ENCODE measurements around the gene CDR2. TPM values are rescaled to one million over a fixed set of nuclear protein-coding genes. Genes with fewer than 3 reads are reported as not detected.

Gene CDR2
- total RNA-seq, 1 donor from 2014 or later, result 32.7 TPM

- DNase-seq (ENCODE audit: low spot score), result no peak
Observed at GRCh38 chr16:22324787-22325597, 49.4 kb downstream of the CDR2 start.

- DNase-seq (ENCODE audit: low spot score), result no peak
Observed at GRCh38 chr16:22323959-22324786, 50.2 kb downstream of the CDR2 start.

GRCh38 chr16:22323173-22323958 lies 51.1 kb downstream of the CDR2 start:
- no peak for DNase-seq (ENCODE audit: low spot score)

- DNase-seq (ENCODE audit: low spot score), result no peak
Observed at GRCh38 chr16:22322741-22323140, 51.7 kb downstream of the CDR2 start.

GRCh38 chr16:22322021-22322471 lies 52.4 kb downstream of the CDR2 start:
- no peak for DNase-seq (ENCODE audit: low spot score)

GRCh38 chr16:22321340-22322001 lies 52.9 kb downstream of the CDR2 start:
- DNase-seq (ENCODE audit: low spot score), result peak; percentile 47

- no peak for DNase-seq (ENCODE audit: low spot score)
Observed at GRCh38 chr16:22320572-22321339, 53.7 kb downstream of the CDR2 start.

- DNase-seq (ENCODE audit: low spot score), result no peak
Observed at GRCh38 chr16:22318690-22319358, 55.6 kb downstream of the CDR2 start.

GRCh38 chr16:22317625-22318024 lies 56.8 kb downstream of the CDR2 start:
- DNase-seq (ENCODE audit: low spot score), result no peak

- DNase-seq (ENCODE audit: low spot score), result no peak
Observed at GRCh38 chr16:22317001-22317530, 57.4 kb downstream of the CDR2 start.

GRCh38 chr16:22316411-22316811 lies 58.0 kb downstream of the CDR2 start:
- no peak for DNase-seq (ENCODE audit: low spot score)

- DNase-seq (ENCODE audit: low spot score), result no peak
Observed at GRCh38 chr16:22315979-22316378, 58.4 kb downstream of the CDR2 start.

- peak; percentile 87 for DNase-seq (ENCODE audit: low spot score)
Observed at GRCh38 chr16:22314661-22315626, 59.5 kb downstream of the CDR2 start.

GRCh38 chr16:22313876-22314470 lies 60.4 kb downstream of the CDR2 start:
- DNase-seq (ENCODE audit: low spot score), result no peak

- DNase-seq (ENCODE audit: low spot score), result no peak
Observed at GRCh38 chr16:22312897-22313781, 61.3 kb downstream of the CDR2 start.

GRCh38 chr16:22311520-22311919 lies 62.9 kb downstream of the CDR2 start:
- DNase-seq (ENCODE audit: low spot score), result no peak

Measured in umbilical cord (tissue), 2 donors.